B cell (primary cell): ENCODE data around the gene VAV2. TPM values are rescaled to one million over a fixed set of nuclear protein-coding genes. Genes with fewer than 3 reads are reported as not detected.

ENCODE experiments used
- ATAC-seq: fragments of 200-7000 bp; cut with Tn5 transposase; one replicate; pipeline ENCODE4 v1.10.0; 2021; ENCODE audit warnings: low read depth, mild to moderate bottlenecking, moderate number of reproducible peaks, moderate library complexity
- CTCF ChIA-PET: fragments of 350-600 bp; sonication (Branson Sonifier 250); formaldehyde crosslinking; loops from one replicate; lab custom pipeline; 2021; ENCODE audit warnings: antibody characterized with exemption, inconsistent platforms; lab: Charles Lee
- POLR2A ChIA-PET: fragments of 350-600 bp; sonication (Branson Sonifier 250); formaldehyde crosslinking; loops from one replicate; lab custom pipeline; 2021; ENCODE audit warnings: antibody characterized with exemption; lab: Charles Lee
- DNase-seq: peaks from one replicate; pipeline ENCODE4 v3.0.0; 2013
- H2AFZ ChIP-seq: 2 replicates; pipeline ENCODE4 v1.6.1; 2012; ENCODE audit warnings: mild to moderate bottlenecking, low read depth, low read length; ENCODE audit not compliant: insufficient read depth, poor library complexity, severe bottlenecking
- H3K27ac ChIP-seq, 2 donors: 1 replicate in 1 of 2; 2 replicates in 1 of 2; pipeline ENCODE4 v1.5.1; 2012 to 2013; ENCODE audit warnings: low read length in 2 of 2, mild to moderate bottlenecking in 2 of 2, moderate library complexity in 1 of 2
- H3K27me3 ChIP-seq, 4 experiments: fragments of 200-600 bp in 1 of 4; sonication (generic) in 1 of 4; replicated peaks in 1 of 4; 1 replicate in 2 of 4; 2 replicates in 2 of 4; pipeline versions ENCODE4 v1.6.1 to v1.7.0; 2013 to 2016; ENCODE audit warnings: low read length in 3 of 4, mild to moderate bottlenecking in 2 of 4, mixed read lengths in 1 of 4, moderate library complexity in 1 of 4; ENCODE audit not compliant: insufficient read depth in 4 of 4, control insufficient read depth in 3 of 4; ENCODE audit errors: control extremely low read depth in 1 of 4
- H3K36me3 ChIP-seq, 2 experiments: replicated peaks in 1 of 2; 1 replicate in 1 of 2; 2 replicates in 1 of 2; pipeline versions ENCODE4 v1.6.1 to v1.7.1; 2013; ENCODE audit warnings: low read length in 1 of 2; ENCODE audit not compliant: insufficient read depth in 2 of 2, control insufficient read depth in 1 of 2; ENCODE audit errors: control extremely low read depth in 1 of 2, extremely low read depth in 1 of 2
- H3K4me1 ChIP-seq, 2 donors: fragments of 200-600 bp in 1 of 2; sonication (generic) in 1 of 2; 1 replicate in 1 of 2; 2 replicates in 1 of 2; pipeline versions ENCODE4 v1.5.1 to v1.6.1; 2013 to 2017; ENCODE audit warnings: low read length in 2 of 2; ENCODE audit not compliant: control insufficient read depth in 2 of 2, insufficient read depth in 2 of 2
- H3K4me2 ChIP-seq: replicated peaks from 2 replicates; pipeline ENCODE3; 2012; ENCODE audit warnings: mild to moderate bottlenecking, low read depth, low read length; ENCODE audit not compliant: poor library complexity, severe bottlenecking
- H3K4me3 ChIP-seq, 5 experiments: fragments of 200-600 bp in 1 of 5; sonication (generic) in 1 of 5; 1 replicate in 3 of 5; 2 replicates in 2 of 5; pipeline versions ENCODE4 v1.5.1 to v1.7.0; 2011 to 2016; ENCODE audit warnings: low read length in 4 of 5, mild to moderate bottlenecking in 4 of 5, low read depth in 2 of 5, control low read depth in 1 of 5, moderate library complexity in 1 of 5; ENCODE audit not compliant: insufficient read depth in 1 of 5; ENCODE audit errors: control extremely low read depth in 1 of 5, extremely low read depth in 1 of 5
- H3K79me2 ChIP-seq: fragments of 200-600 bp; sonication (generic); one replicate; pipeline ENCODE4 v1.6.0; 2016; ENCODE audit warnings: low read length; ENCODE audit not compliant: control insufficient read depth, insufficient read depth
- H3K9ac ChIP-seq: fragments of 200-600 bp; sonication (generic); 2 replicates; pipeline ENCODE4 v1.6.1; 2017; ENCODE audit warnings: mild to moderate bottlenecking, low read length, moderate library complexity
- H3K9me3 ChIP-seq, 3 donors: one replicate each; pipeline versions ENCODE4 v1.6.1 to v1.7.1; 2013; ENCODE audit warnings: low read length in 2 of 3; ENCODE audit not compliant: control insufficient read depth in 2 of 3, insufficient read depth in 1 of 3; ENCODE audit errors: control extremely low read depth in 1 of 3
- H4K20me1 ChIP-seq: 2 replicates; pipeline ENCODE4 v1.6.0; 2012; ENCODE audit warnings: mild to moderate bottlenecking, low read length; ENCODE audit not compliant: insufficient read depth, control insufficient read depth, poor library complexity, severe bottlenecking
- H3K27ac Mint-ChIP-seq: one replicate; pipeline ENCODE4 v1.8.0; 2021; ENCODE audit warnings: mixed read lengths
- H3K27me3 Mint-ChIP-seq: one replicate; pipeline ENCODE4 v1.8.0; 2021; ENCODE audit warnings: mixed read lengths
- H3K4me1 Mint-ChIP-seq: one replicate; pipeline ENCODE4 v1.8.0; 2021; ENCODE audit warnings: mixed read lengths
- H3K4me3 Mint-ChIP-seq: one replicate; pipeline ENCODE4 v1.8.0; 2021; ENCODE audit warnings: mixed read lengths
- H3K9me3 Mint-ChIP-seq: one replicate; pipeline ENCODE4 v1.8.0; 2022; ENCODE audit warnings: mixed read lengths; ENCODE audit not compliant: insufficient read depth
- CTCF ChIP-seq: fragments of 200-600 bp; IDR thresholded peaks from one replicate; pipeline ENCODE4 v1.8.0; 2022; ENCODE audit warnings: antibody characterized with exemption, mild to moderate bottlenecking
- EZH2 ChIP-seq: IDR thresholded peaks from 2 replicates; pipeline ENCODE4 v1.6.1; 2012; ENCODE audit warnings: borderline replicate concordance, low read depth, mild to moderate bottlenecking, moderate library complexity, low read length; ENCODE audit not compliant: insufficient read depth, poor library complexity, severe bottlenecking
- WGBS: methylation state at CpG from one replicate; pipeline ENCODE4 v1.1.5; 2013; ENCODE audit warnings: missing lambda C conversion rate; ENCODE audit not compliant: insufficient coverage; 5-methylcytosine and 5-hydroxymethylcytosine counted together
- intact Hi-C: fragments of 100-400 bp; cut with micrococcal nuclease; formaldehyde crosslinking; loops from one replicate; pipeline ENCODE4 v1.10.0; 2022
- polyA plus RNA-seq: library from polyadenylated mRNA; depleted of rRNA; stranded (reverse); fragments of >200 nt; gene quantifications from 2 replicates; pipeline ENCODE4 v1.2.3, GENCODE V29; 2012
- total RNA-seq, 2 donors: library from RNA; stranded (reverse); fragments of 120-200 nt in 1 of 2; gene quantifications; 1 replicate in 1 of 2; 2 replicates in 1 of 2; pipeline versions ENCODE4 v1.2.3 to v1.2.4, GENCODE V29; 2013 to 2022

The VAV2 gene
- total and polyA plus RNA-seq, 2 donors (not counting 1 experiment from before 2014, with no cell fraction given), result 34.4 to 128 TPM

GRCh38 chr9:133858771-133859170, 133.4 kb downstream of the VAV2 start:
- Histone ChIP-seq H3K27ac (no peak overlapping the region), H3K4me1 (peaks cover 8 to 16% of the 10 kb centered on the region in 2 donors), H2AFZ (no peak overlapping the region), H3K4me3 (no peak overlapping the region), H3K9me3 (no peaks in the 10 kb centered on the region), H3K9ac (no peak overlapping the region), H3K79me2 (peaks cover 99% of the 10 kb centered on the region), H3K4me2 (no peak overlapping the region), H3K27me3 (no peaks in the 10 kb centered on the region), H4K20me1 (peaks cover 98% of the 10 kb centered on the region), H3K36me3 (peaks cover 0 to 34% of the 10 kb centered on the region in 2 experiments)
- DNase-seq (no peak), ATAC-seq (no peak)
- ChIA-PET CTCF (no interaction called here), POLR2A (no interaction called here)
- Mint-ChIP-seq H3K27me3 (no peaks in the 10 kb centered on the region), H3K4me3 (no peak overlapping the region), H3K4me1 (peaks cover 27% of the 10 kb centered on the region), H3K9me3 (no peaks in the 10 kb centered on the region), H3K27ac (no peak overlapping the region)
- intact Hi-C loops, result no loop called here
- WGBS, result 96% methylated on average over 11 of the region's 11 CpGs
- TF ChIP-seq CTCF (no peak), EZH2 (no peak)

GRCh38 chr9:133857639-133858038, 134.5 kb downstream of the VAV2 start:
- no peaks in the 10 kb centered on the region for H3K27me3 Mint-ChIP-seq
- Histone ChIP-seq H3K9ac (no peak overlapping the region), H3K4me3 (no peak overlapping the region), H3K9me3 (no peaks in the 10 kb centered on the region), H2AFZ (no peak overlapping the region), H4K20me1 (peaks cover 98% of the 10 kb centered on the region), H3K4me2 (no peak overlapping the region), H3K27ac (no peak overlapping the region), H3K4me1 (peaks cover 0 to 4% of the 10 kb centered on the region in 2 donors), H3K79me2 (peaks cover 99% of the 10 kb centered on the region), H3K27me3 (no peaks in the 10 kb centered on the region), H3K36me3 (peaks cover 0 to 35% of the 10 kb centered on the region in 2 experiments)
- intact Hi-C loops, result no loop called here
- ChIA-PET POLR2A (no interaction called here), CTCF (no interaction called here)
- TF ChIP-seq CTCF (no peak), EZH2 (no peak)
- no peaks in the 10 kb centered on the region for H3K9me3 Mint-ChIP-seq
- WGBS, result 90% methylated on average over 8 of the region's 9 CpGs
- ATAC-seq (no peak), DNase-seq (no peak)
- H3K4me3 Mint-ChIP-seq, result no peak overlapping the region
- H3K27ac Mint-ChIP-seq, result no peak overlapping the region
- H3K4me1 Mint-ChIP-seq, result peaks cover 27% of the 10 kb centered on the region
